Parathyroid adenoma (tissue), 2 donors: ENCODE results near the gene LRBA.

Experiments used
- H2AFZ ChIP-seq: fragments of 300-600 bp; sonication (generic); one replicate; pipeline ENCODE4 v1.7.0; 2017; ENCODE audit warnings: antibody characterized with exemption, mild to moderate bottlenecking
- H3K27ac ChIP-seq: fragments of 300-600 bp; sonication (generic); one replicate; pipeline ENCODE4 v1.7.0; 2017
- H3K27me3 ChIP-seq: fragments of 300-600 bp; sonication (generic); one replicate; pipeline ENCODE4 v1.7.0; 2017; ENCODE audit warnings: low read length; ENCODE audit not compliant: control insufficient read depth, insufficient read depth
- H3K36me3 ChIP-seq: fragments of 300-600 bp; sonication (generic); one replicate; pipeline ENCODE4 v1.7.0; 2017; ENCODE audit warnings: low read length; ENCODE audit not compliant: control insufficient read depth, insufficient read depth
- H3K4me1 ChIP-seq: fragments of 300-600 bp; sonication (generic); one replicate; pipeline ENCODE4 v1.7.0; 2017; ENCODE audit warnings: control low read depth
- H3K4me2 ChIP-seq: fragments of 300-600 bp; sonication (generic); one replicate; pipeline ENCODE4 v1.7.0; 2017; ENCODE audit warnings: low read length
- H3K4me3 ChIP-seq: fragments of 300-600 bp; sonication (generic); one replicate; pipeline ENCODE4 v1.7.0; 2017; ENCODE audit warnings: low read depth, low read length
- H3K79me2 ChIP-seq: fragments of 300-600 bp; sonication (generic); one replicate; pipeline ENCODE4 v1.7.0; 2017; ENCODE audit warnings: control low read depth
- H3K9ac ChIP-seq: fragments of 300-600 bp; sonication (generic); one replicate; pipeline ENCODE4 v1.7.0; 2017; ENCODE audit warnings: mild to moderate bottlenecking
- H3K9me3 ChIP-seq: fragments of 300-600 bp; sonication (generic); one replicate; pipeline ENCODE4 v1.7.0; 2017; ENCODE audit warnings: low read length; ENCODE audit not compliant: control insufficient read depth
- TF ChIP-seq, protein P1 (sequence below): fragments of 300-600 bp; sonication (generic); IDR thresholded peaks from one replicate; pipeline ENCODE4 v1.7.0; 2017; ENCODE audit warnings: antibody characterized with exemption, mild to moderate bottlenecking
- donor health status: primary hyperparathyroidism.

Gene LRBA

DNA sequence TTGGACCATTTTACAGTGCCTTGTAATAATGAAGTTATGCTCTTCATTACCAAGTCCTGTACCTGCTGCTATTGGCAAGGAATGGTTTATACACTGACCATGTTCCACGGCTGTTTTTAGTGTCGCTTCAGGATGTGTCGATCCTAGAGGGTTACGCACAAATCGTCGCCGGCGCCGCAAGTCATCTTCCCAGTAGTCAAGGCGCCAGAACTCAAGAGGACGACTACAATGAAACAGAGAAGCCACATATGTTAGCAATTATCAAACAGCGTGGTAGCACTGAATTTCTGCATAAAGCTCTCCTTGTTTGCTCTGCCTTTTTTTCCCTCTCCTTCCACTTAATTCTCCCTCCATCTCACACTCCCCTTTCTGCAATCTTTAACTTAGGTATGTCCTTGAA lies 416.2 kb downstream of the LRBA start:
- no peak overlapping the region for H2AFZ ChIP-seq
- H3K36me3 ChIP-seq = no peaks in the 10 kb centered on the region
- H3K9me3 ChIP-seq = no peaks in the 10 kb centered on the region
- no peak overlapping the region for H3K4me2 ChIP-seq
- no peaks in the 10 kb centered on the region for H3K4me1 ChIP-seq
- H3K27ac ChIP-seq = no peak overlapping the region
- no peak overlapping the region for H3K9ac ChIP-seq
- no peaks in the 10 kb centered on the region for H3K27me3 ChIP-seq
- no peaks in the 10 kb centered on the region for H3K79me2 ChIP-seq
- no peak overlapping the region for H3K4me3 ChIP-seq
- TF ChIP-seq, protein P1, sequence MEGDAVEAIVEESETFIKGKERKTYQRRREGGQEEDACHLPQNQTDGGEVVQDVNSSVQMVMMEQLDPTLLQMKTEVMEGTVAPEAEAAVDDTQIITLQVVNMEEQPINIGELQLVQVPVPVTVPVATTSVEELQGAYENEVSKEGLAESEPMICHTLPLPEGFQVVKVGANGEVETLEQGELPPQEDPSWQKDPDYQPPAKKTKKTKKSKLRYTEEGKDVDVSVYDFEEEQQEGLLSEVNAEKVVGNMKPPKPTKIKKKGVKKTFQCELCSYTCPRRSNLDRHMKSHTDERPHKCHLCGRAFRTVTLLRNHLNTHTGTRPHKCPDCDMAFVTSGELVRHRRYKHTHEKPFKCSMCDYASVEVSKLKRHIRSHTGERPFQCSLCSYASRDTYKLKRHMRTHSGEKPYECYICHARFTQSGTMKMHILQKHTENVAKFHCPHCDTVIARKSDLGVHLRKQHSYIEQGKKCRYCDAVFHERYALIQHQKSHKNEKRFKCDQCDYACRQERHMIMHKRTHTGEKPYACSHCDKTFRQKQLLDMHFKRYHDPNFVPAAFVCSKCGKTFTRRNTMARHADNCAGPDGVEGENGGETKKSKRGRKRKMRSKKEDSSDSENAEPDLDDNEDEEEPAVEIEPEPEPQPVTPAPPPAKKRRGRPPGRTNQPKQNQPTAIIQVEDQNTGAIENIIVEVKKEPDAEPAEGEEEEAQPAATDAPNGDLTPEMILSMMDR = no peak

DNA sequence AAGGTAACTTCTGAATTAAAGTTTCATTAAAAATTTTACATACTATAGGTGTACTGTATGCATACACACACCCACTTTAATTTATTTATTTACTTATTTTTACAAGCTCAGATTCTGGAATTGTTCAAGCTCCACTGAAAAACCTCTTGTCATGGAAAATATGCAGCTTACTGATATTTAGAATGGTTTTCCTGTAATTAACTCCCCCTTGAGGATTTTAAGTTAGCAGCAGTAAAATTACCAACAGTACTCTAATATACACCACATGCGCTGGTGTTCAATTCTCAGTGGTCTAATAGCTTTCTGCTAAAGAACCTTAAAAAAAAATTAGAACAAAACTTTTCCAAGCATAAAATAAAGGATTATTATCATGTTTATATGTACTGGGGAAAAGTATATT lies 421.1 kb downstream of the LRBA start:
- Histone ChIP-seq H3K9ac (no peak overlapping the region), H3K9me3 (no peaks in the 10 kb centered on the region), H3K36me3 (no peaks in the 10 kb centered on the region), H3K79me2 (no peaks in the 10 kb centered on the region), H3K4me2 (no peak overlapping the region), H2AFZ (no peak overlapping the region), H3K27ac (no peak overlapping the region), H3K4me1 (no peaks in the 10 kb centered on the region), H3K27me3 (no peaks in the 10 kb centered on the region), H3K4me3 (no peak overlapping the region)
- TF ChIP-seq, protein P1 = no peak

DNA sequence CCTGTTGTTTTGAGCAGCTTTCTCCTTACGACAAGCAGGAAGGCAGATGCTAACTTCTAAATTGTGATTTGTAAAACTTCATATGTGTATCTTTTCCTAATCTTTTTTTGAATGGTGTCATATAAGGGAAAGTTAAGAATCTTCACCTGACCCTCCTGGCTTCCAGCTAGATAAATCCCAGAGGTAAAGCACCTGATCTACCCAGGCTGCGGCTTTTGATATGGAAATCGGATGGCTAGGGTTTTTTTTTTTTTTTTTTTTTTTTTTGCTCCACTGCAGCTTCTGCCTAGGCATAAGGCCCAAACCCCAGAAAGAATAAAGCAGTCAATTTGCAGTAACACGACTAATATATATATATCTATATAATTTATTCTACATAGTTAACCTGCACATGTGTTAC lies 423.2 kb downstream of the LRBA start:
- no peak overlapping the region for H2AFZ ChIP-seq
- no peak overlapping the region for H3K4me2 ChIP-seq
- no peak overlapping the region for H3K27ac ChIP-seq
- H3K36me3 ChIP-seq = no peaks in the 10 kb centered on the region
- no peaks in the 10 kb centered on the region for H3K4me1 ChIP-seq
- no peaks in the 10 kb centered on the region for H3K79me2 ChIP-seq
- no peaks in the 10 kb centered on the region for H3K9me3 ChIP-seq
- TF ChIP-seq, protein P1 = no peak
- H3K4me3 ChIP-seq = no peak overlapping the region
- no peaks in the 10 kb centered on the region for H3K27me3 ChIP-seq
- no peak overlapping the region for H3K9ac ChIP-seq

DNA sequence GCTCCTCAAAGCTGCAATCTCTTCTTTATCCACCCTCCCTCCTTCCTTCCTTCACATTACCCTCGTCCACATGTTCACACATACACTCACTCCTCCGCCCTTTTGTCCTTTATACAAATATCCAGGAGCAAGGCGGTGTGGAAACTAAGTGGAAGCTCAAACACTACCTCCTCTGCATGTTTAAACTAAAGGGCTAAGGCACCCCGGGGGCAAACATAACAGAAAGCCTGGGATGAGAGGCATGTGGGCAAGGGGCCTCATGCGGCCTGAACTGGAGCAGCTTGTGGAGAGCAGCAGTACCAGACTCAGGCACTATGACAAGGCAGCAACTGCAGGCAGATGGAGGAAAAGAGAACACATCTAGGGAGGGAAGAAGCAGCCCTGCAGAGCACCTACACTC lies 423.7 kb downstream of the LRBA start:
- Histone ChIP-seq H3K4me2 (no peak overlapping the region), H3K9me3 (no peaks in the 10 kb centered on the region), H3K36me3 (no peaks in the 10 kb centered on the region), H3K79me2 (no peaks in the 10 kb centered on the region), H3K9ac (no peak overlapping the region), H3K27ac (no peak overlapping the region), H2AFZ (no peak overlapping the region), H3K4me3 (no peak overlapping the region), H3K27me3 (no peaks in the 10 kb centered on the region), H3K4me1 (no peaks in the 10 kb centered on the region)
- TF ChIP-seq, protein P1 = no peak

DNA sequence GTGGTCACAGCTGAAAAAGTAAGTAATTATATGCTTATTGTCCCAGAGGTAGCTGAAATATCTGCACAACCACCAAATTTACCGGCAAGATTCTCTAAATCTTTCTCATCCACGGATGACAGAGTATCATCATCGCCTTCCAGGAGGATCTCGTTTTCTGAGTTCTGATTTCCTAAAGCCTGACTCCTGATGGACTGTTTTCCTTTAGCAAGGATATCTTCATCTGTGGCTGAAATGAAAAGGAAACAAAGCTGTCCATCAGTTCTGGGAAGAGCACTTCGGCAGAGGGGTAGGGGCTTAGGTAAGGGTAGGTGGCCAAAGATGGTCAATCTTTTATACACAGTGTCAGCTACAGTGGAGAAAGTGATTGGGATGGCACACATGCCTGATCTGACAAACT lies 424.5 kb downstream of the LRBA start:
- no peaks in the 10 kb centered on the region for H3K36me3 ChIP-seq
- no peaks in the 10 kb centered on the region for H3K79me2 ChIP-seq
- no peaks in the 10 kb centered on the region for H3K27me3 ChIP-seq
- no peaks in the 10 kb centered on the region for H3K4me1 ChIP-seq
- no peak overlapping the region for H3K4me2 ChIP-seq
- TF ChIP-seq, protein P1 = no peak
- H3K27ac ChIP-seq = no peak overlapping the region
- H3K9ac ChIP-seq = no peak overlapping the region
- H3K4me3 ChIP-seq = no peak overlapping the region
- no peak overlapping the region for H2AFZ ChIP-seq
- no peaks in the 10 kb centered on the region for H3K9me3 ChIP-seq
